Transverse colon (tissue), 4 donors: Measurements from ENCODE around the gene SLAMF9. TPM values are rescaled to one million over a fixed set of nuclear protein-coding genes. Genes with fewer than 3 reads are reported as not detected.
A peak's percentile ranks its signal among the peaks of the same experiment; 100 is the strongest.

Experiments
- DNase-seq: peaks from one replicate; pipeline ENCODE4 v3.0.0-alpha.2; 2019
- H3K27ac ChIP-seq, 4 donors: fragments of 200-600 bp; sonication (generic); 2 replicates each; pipeline ENCODE4 v1.5.1; 2016 to 2018; ENCODE audit warnings: inconsistent platforms in 4 of 4
- H3K27me3 ChIP-seq: fragments of 200-600 bp; sonication (generic); 2 replicates; pipeline ENCODE4 v1.5.1; 2017; ENCODE audit warnings: inconsistent platforms
- H3K36me3 ChIP-seq, 4 donors: fragments of 200-600 bp; sonication (generic); 2 replicates each; pipeline ENCODE4 v1.5.1; 2017 to 2019; ENCODE audit warnings: inconsistent platforms in 4 of 4
- H3K4me1 ChIP-seq, 4 donors: fragments of 200-600 bp; sonication (generic); 2 replicates each; pipeline ENCODE4 v1.5.1; 2017 to 2020; ENCODE audit warnings: inconsistent platforms in 4 of 4
- H3K4me3 ChIP-seq, 4 donors: fragments of 200-600 bp; sonication (generic); 1 replicate in 1 of 4; 2 replicates in 3 of 4; pipeline versions ENCODE4 v1.5.1 to v1.6.1; 2017 to 2019; ENCODE audit warnings: inconsistent platforms in 4 of 4
- H3K9me3 ChIP-seq, 2 donors: fragments of 200-600 bp; sonication (generic); 2 replicates each; pipeline ENCODE4 v1.5.1; 2017 to 2019; ENCODE audit warnings: inconsistent platforms in 2 of 2
- CTCF ChIP-seq, 5 experiments: fragments of 200-600 bp in 3 of 5; fragments of 450-650 bp in 2 of 5; sonication (generic) in 3 of 5; IDR thresholded peaks; 1 replicate in 2 of 5; 2 replicates in 3 of 5; pipeline ENCODE4 v1.5.1; 2016 to 2017; ENCODE audit warnings: antibody characterized with exemption in 5 of 5, inconsistent platforms in 3 of 5, mild to moderate bottlenecking in 2 of 5, moderate library complexity in 1 of 5
- EP300 ChIP-seq: sonication (generic); formaldehyde crosslinking; IDR thresholded peaks from one replicate; pipeline ENCODE4 v1.6.1; 2017; ENCODE audit warnings: antibody characterized with exemption, low read depth
- POLR2A ChIP-seq: fragments of 450-650 bp; IDR thresholded peaks from one replicate; pipeline ENCODE4 v1.6.1; 2016; ENCODE audit warnings: antibody characterized with exemption, mild to moderate bottlenecking, moderate library complexity
- POLR2AphosphoS5 ChIP-seq, 3 donors: sonication (generic); formaldehyde crosslinking; IDR thresholded peaks; one replicate each; pipeline ENCODE4 v1.6.1; 2016; ENCODE audit warnings: antibody characterized with exemption in 3 of 3
- WGBS, 2 donors: methylation state at CpG; one replicate each; pipeline ENCODE4 v1.1.5; 2018; ENCODE audit warnings: low coverage in 1 of 2; 5-methylcytosine and 5-hydroxymethylcytosine counted together
- in situ Hi-C, 4 donors: fragments of 200-750 bp; cut with MboI; loops; one replicate each; pipeline versions ENCODE4 v1.15.0 to v1.15.1; 2017; ENCODE audit warnings: low sequenced_read_pairs in 3 of 4, low pct_ligation_motif_present in 1 of 4, low pct_unique_long_range_greater_than_20kb in 1 of 4
- intact Hi-C: fragments of 100-400 bp; cut with DNase I; formaldehyde crosslinking; loops from one replicate; pipeline ENCODE4 v1.15.1; 2023; ENCODE audit warnings: low total_unique reads
- total RNA-seq, 4 donors: library from RNA; depleted of rRNA; stranded (reverse); fragments of >200 nt; gene quantifications; one replicate each; pipeline ENCODE4 v1.1.0, GENCODE V29; 2016

The SLAMF9 gene
- total RNA-seq, 4 donors from 2014 or later, result 0.64 TPM; not detected in 3

DNA sequence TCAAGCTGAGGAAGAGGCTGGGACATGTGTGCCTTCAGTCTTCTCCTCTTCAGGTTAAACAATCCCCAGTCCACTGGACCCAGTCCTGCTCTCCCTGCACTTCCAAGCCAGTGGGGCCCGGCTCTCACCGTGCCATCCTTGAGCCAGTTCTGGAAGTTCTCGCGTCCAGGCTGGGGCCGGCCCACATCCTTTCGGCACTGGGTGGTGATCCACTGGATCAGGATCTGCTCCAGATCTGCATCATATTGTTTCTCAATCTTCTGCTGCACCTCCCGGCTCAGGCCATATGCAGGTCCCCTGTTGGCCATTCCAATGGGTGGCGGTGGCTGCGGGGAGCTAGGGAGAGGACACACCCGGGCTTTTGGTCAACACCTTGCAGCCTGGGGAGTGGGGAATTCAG lies 33.8 kb downstream of the SLAMF9 start:
- WGBS, 2 donors, result 92% methylated on average over 10 of the region's 10 CpGs; no CpG with 5 or more reads in 1 of the 2 donors
- no peaks in the 10 kb centered on the region for H3K9me3 ChIP-seq
- no peak overlapping the region for H3K4me3 ChIP-seq
- no peak for TF ChIP-seq POLR2AphosphoS5 (IDR thresholded peaks at IDR 0.05)
- TF ChIP-seq EP300, result no peak
- TF ChIP-seq POLR2A, result no peak
- no peak for TF ChIP-seq CTCF (IDR thresholded peaks at IDR 0.05)
- H3K4me1 ChIP-seq, result peaks cover 20 to 73% (median 56%) of the 10 kb centered on the region in 4 donors
- H3K27ac ChIP-seq, result peak overlapping the region in 2 of 4 donors; percentile 97 to 98
- no peaks in the 10 kb centered on the region for H3K27me3 ChIP-seq
- intact Hi-C loops (no loop called here), in situ Hi-C loops (no loop called here)
- peaks cover 0 to 22% (median 16%) of the 10 kb centered on the region in 4 donors for H3K36me3 ChIP-seq
- no peak for DNase-seq

DNA sequence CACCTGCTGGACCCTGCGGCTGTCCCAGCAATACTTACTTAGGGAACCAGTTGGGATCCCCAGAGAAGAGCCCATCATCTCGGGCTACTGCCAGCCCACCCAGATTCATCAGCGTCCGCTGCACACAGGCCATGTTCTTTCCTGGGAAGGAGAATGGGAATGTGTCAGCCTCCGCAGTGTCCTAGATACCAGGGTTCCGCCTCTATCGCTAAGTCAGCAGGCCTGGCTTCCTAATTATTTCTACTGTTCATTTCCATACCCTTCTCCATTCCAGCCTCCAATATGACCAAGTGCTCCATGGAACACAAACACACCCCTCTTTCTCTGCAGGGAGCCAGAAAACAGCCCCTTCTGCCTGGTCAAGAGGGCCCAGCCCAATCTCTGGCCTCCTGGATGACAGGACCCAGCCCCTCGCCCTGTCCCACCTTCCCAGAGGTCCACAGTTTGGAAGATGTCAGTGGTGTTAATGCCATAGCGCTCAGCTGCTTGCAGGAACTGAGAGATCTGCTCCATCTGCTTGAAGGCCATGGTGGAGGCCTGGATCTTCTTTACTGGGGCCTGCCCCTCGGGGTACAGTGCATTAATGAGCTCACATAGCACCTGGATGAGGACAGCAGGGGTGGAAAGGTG lies 34.7 kb downstream of the SLAMF9 start:
- WGBS, 2 donors, result 92 to 100% methylated on average over 2 to 10 of the region's 10 CpGs
- intact Hi-C loops, result no loop called here
- no peak overlapping the region for H3K4me3 ChIP-seq
- no peaks in the 10 kb centered on the region for H3K27me3 ChIP-seq
- no peaks in the 10 kb centered on the region for H3K9me3 ChIP-seq
- no peak for DNase-seq
- peaks cover 0 to 22% (median 16%) of the 10 kb centered on the region in 4 donors for H3K36me3 ChIP-seq
- H3K27ac ChIP-seq, result peak overlapping the region in 2 of 4 donors; percentile 23 to 97
- TF ChIP-seq POLR2A, result no peak
- TF ChIP-seq EP300, result no peak
- no peak for TF ChIP-seq POLR2AphosphoS5 (IDR thresholded peaks at IDR 0.05)
- no peak for TF ChIP-seq CTCF (IDR thresholded peaks at IDR 0.05)
- H3K4me1 ChIP-seq, result peaks cover 20 to 73% (median 57%) of the 10 kb centered on the region in 4 donors
- in situ Hi-C loops, result no loop called here

DNA sequence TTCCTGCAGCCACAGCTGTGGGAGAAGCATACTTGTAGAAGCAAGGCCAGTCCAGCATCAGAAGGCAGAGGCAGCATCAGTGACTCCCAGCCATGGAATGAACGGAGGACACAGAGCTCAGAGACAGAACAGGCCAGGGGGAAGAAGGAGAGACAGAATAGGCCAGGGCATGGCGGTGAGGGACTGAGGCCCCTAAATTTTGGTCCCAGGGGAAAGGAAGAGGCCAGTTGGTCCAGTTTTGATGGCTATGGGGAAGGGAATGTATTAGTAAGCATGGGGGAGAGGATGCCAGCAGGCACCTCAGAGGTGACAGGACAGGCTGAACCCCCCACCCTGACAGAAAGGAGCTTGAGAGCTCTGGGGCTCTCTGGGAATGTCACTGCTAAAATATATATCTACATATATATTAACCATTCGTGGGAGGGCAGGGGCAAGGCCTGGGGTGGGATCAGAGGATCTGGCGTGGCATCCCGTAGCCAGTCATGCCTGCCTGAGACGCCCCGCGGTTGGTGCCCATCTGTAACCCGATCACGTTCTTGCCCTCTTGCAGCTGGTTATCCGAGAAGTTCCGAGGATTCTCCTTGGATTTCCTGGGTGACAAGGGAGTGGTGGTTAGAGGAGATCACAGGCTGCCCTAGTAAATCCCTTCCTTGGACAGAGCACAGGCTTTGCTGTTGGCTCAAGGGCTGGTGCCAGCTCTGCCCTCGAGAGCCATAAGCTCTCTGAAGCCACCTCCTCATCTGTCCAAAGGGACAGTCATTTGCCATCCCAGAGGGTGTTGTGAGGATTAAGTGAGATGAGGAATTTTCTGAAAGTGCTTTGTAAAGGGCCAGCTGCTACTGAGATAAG lies 35.5 kb downstream of the SLAMF9 start:
- 79 to 84% methylated on average over 4 to 13 of the region's 13 CpGs for WGBS, 2 donors
- peak overlapping the region; percentile 4 to 51 (median 31) for H3K27ac ChIP-seq
- no peaks in the 10 kb centered on the region for H3K9me3 ChIP-seq
- H3K36me3 ChIP-seq, result peaks cover 0 to 22% (median 16%) of the 10 kb centered on the region in 4 donors
- in situ Hi-C loops, result no loop called here
- H3K4me3 ChIP-seq, result no peak overlapping the region
- intact Hi-C loops, result no loop called here
- TF ChIP-seq POLR2A, result no peak
- TF ChIP-seq CTCF (IDR thresholded peaks at IDR 0.05), result no peak
- TF ChIP-seq POLR2AphosphoS5 (IDR thresholded peaks at IDR 0.05), result no peak
- TF ChIP-seq EP300, result no peak
- H3K27me3 ChIP-seq, result no peaks in the 10 kb centered on the region
- DNase-seq, result no peak
- peaks cover 22 to 75% (median 57%) of the 10 kb centered on the region in 4 donors for H3K4me1 ChIP-seq
